CD14-positive monocyte (primary cell): ENCODE data around the gene KRTAP5-5. TPM values are rescaled to one million over a fixed set of nuclear protein-coding genes. Genes with fewer than 3 reads are reported as not detected.

Experiments
- DNase-seq, 3 donors: peaks; one replicate each; pipeline ENCODE4 v3.0.0-alpha.2; 2011 to 2022
- H2AFZ ChIP-seq: 2 replicates; pipeline ENCODE4 v1.6.0; 2012; ENCODE audit warnings: mild to moderate bottlenecking, low read depth, low read length, inconsistent platforms; ENCODE audit not compliant: insufficient read depth, poor library complexity, severe bottlenecking
- H3K27ac ChIP-seq, 2 donors: 1 replicate in 1 of 2; 2 replicates in 1 of 2; pipeline ENCODE4 v1.5.1; 2012 to 2013; ENCODE audit warnings: low read length in 2 of 2, control low read depth in 1 of 2, inconsistent platforms in 1 of 2, low read depth in 1 of 2, mild to moderate bottlenecking in 1 of 2
- H3K27me3 ChIP-seq, 2 donors: one replicate each; pipeline versions ENCODE4 v1.6.0 to v1.6.1; 2011 to 2013; ENCODE audit warnings: low read length in 2 of 2; ENCODE audit not compliant: control insufficient read depth in 2 of 2, insufficient read depth in 2 of 2
- H3K36me3 ChIP-seq, 2 donors: replicated peaks in 1 of 2; 1 replicate in 1 of 2; 2 replicates in 1 of 2; pipeline versions ENCODE4 v1.5.1 to v1.6.1; 2012 to 2013; ENCODE audit warnings: low read length in 2 of 2, control low read depth in 1 of 2, inconsistent platforms in 1 of 2, mild to moderate bottlenecking in 1 of 2; ENCODE audit not compliant: insufficient read depth in 2 of 2, control insufficient read depth in 1 of 2
- H3K4me1 ChIP-seq, 2 donors: 1 replicate in 1 of 2; 2 replicates in 1 of 2; pipeline versions ENCODE4 v1.5.1 to v1.6.1; 2012 to 2013; ENCODE audit warnings: low read length in 2 of 2, control low read depth in 1 of 2, inconsistent platforms in 1 of 2, mild to moderate bottlenecking in 1 of 2, moderate library complexity in 1 of 2; ENCODE audit not compliant: insufficient read depth in 2 of 2, control insufficient read depth in 1 of 2
- H3K4me2 ChIP-seq: replicated peaks from 2 replicates; pipeline ENCODE3; 2012; ENCODE audit warnings: low read length, moderate library complexity, mild to moderate bottlenecking; ENCODE audit not compliant: poor library complexity, severe bottlenecking; ENCODE audit errors: extremely low read depth
- H3K4me3 ChIP-seq, 3 experiments: fragments of 200-600 bp in 1 of 3; sonication (generic) in 1 of 3; replicated peaks in 1 of 3; 1 replicate in 2 of 3; 2 replicates in 1 of 3; pipeline ENCODE4 v1.5.1; 2011 to 2013; ENCODE audit warnings: low read length in 3 of 3, mild to moderate bottlenecking in 3 of 3, control low read depth in 2 of 3, low read depth in 2 of 3, inconsistent platforms in 1 of 3, moderate library complexity in 1 of 3
- H3K79me2 ChIP-seq: 2 replicates; pipeline ENCODE4 v1.6.0; 2012; ENCODE audit warnings: mild to moderate bottlenecking, control low read depth, inconsistent platforms, low read length, moderate library complexity; ENCODE audit not compliant: insufficient read depth
- H3K9ac ChIP-seq: 2 replicates; pipeline ENCODE4 v1.6.0; 2017; ENCODE audit warnings: low read length, mild to moderate bottlenecking; ENCODE audit not compliant: insufficient read depth, poor library complexity, severe bottlenecking
- H3K9me3 ChIP-seq, 2 donors: replicated peaks in 1 of 2; 1 replicate in 1 of 2; 2 replicates in 1 of 2; pipeline versions ENCODE4 v1.5.1 to v1.6.1; 2012 to 2013; ENCODE audit warnings: low read length in 2 of 2, control low read depth in 1 of 2; ENCODE audit not compliant: control insufficient read depth in 1 of 2, insufficient read depth in 1 of 2
- H4K20me1 ChIP-seq: 2 replicates; pipeline ENCODE4 v1.6.0; 2012; ENCODE audit warnings: mild to moderate bottlenecking, low read length, control low read depth, moderate library complexity; ENCODE audit not compliant: insufficient read depth
- H3K27ac Mint-ChIP-seq, 7 donors: one replicate each; pipeline ENCODE4 v1.8.0; 2020; ENCODE audit warnings: mild to moderate bottlenecking in 7 of 7, mixed read lengths in 7 of 7, moderate library complexity in 6 of 7, inconsistent platforms in 2 of 7
- H3K27me3 Mint-ChIP-seq, 3 donors: one replicate each; pipeline ENCODE4 v1.8.0; 2021 to 2022; ENCODE audit warnings: low read depth in 3 of 3, mild to moderate bottlenecking in 3 of 3, mixed read lengths in 3 of 3, moderate library complexity in 3 of 3, inconsistent platforms in 1 of 3
- H3K36me3 Mint-ChIP-seq, 2 donors: one replicate each; pipeline ENCODE4 v1.8.0; 2020; ENCODE audit warnings: mixed read lengths in 2 of 2, inconsistent platforms in 1 of 2, mild to moderate bottlenecking in 1 of 2
- H3K4me1 Mint-ChIP-seq: one replicate; pipeline ENCODE4 v1.8.0; 2020; ENCODE audit warnings: mild to moderate bottlenecking, mixed read lengths
- H3K4me3 Mint-ChIP-seq, 2 donors: one replicate each; pipeline ENCODE4 v1.8.0; 2020; ENCODE audit warnings: mild to moderate bottlenecking in 2 of 2, mixed read lengths in 2 of 2, moderate library complexity in 1 of 2
- H3K9me3 Mint-ChIP-seq, 7 donors: one replicate each; pipeline ENCODE4 v1.8.0; 2020 to 2022; ENCODE audit warnings: mixed read lengths in 7 of 7, mild to moderate bottlenecking in 6 of 7, moderate library complexity in 6 of 7, inconsistent platforms in 2 of 7
- CTCF ChIP-seq: fragments of 200-600 bp; IDR thresholded peaks from one replicate; pipeline ENCODE4 v1.8.0; 2022; ENCODE audit warnings: antibody characterized with exemption, mild to moderate bottlenecking
- WGBS: methylation state at CpG from one replicate; pipeline ENCODE4 v1.1.5; 2013; ENCODE audit warnings: missing lambda C conversion rate; ENCODE audit not compliant: insufficient coverage; 5-methylcytosine and 5-hydroxymethylcytosine counted together
- intact Hi-C, 2 donors: fragments of 100-400 bp; cut with micrococcal nuclease; formaldehyde crosslinking; loops; one replicate each; pipeline versions ENCODE4 v1.15.0 to v1.15.1; 2023
- polyA plus RNA-seq, 3 donors: library from polyadenylated mRNA; depleted of rRNA in 1 of 3; unstranded in 2 of 3; stranded (reverse) in 1 of 3; fragments of 300-500 nt in 2 of 3; fragments of >200 nt in 1 of 3; fragmentation: Illumina TruSeq in 2 of 3; gene quantifications; 1 replicate in 2 of 3; 2 replicates in 1 of 3; pipeline ENCODE4 v1.2.3, GENCODE V29; 2012 to 2021

Gene KRTAP5-5
- polyA plus RNA-seq, 3 donors = not detected

- no peak overlapping the region for H3K9ac ChIP-seq
- H3K79me2 ChIP-seq = no peaks in the 10 kb centered on the region
- H3K9me3 Mint-ChIP-seq = no peaks in the 10 kb centered on the region
- no peaks in the 10 kb centered on the region for H4K20me1 ChIP-seq
- H3K4me1 ChIP-seq = no peaks in the 10 kb centered on the region
- peaks cover 14 to 36% (median 14%) of the 10 kb centered on the region in 3 donors for H3K27me3 Mint-ChIP-seq
- peaks cover 3% of the 10 kb centered on the region for H3K4me1 Mint-ChIP-seq
- no peak overlapping the region for H2AFZ ChIP-seq
- no peak overlapping the region for H3K27ac Mint-ChIP-seq
- peaks cover 0 to 18% of the 10 kb centered on the region in 2 donors for H3K27me3 ChIP-seq
- no peaks in the 10 kb centered on the region for H3K36me3 ChIP-seq
- WGBS = 55% methylated on average over 20 of the region's 20 CpGs
- intact Hi-C loops = loop anchor here (2.0 to 5.0 kb wide), 3 partner anchors 40 to 505 kb away; no protein-coding TSS in a partner anchor
- no peaks in the 10 kb centered on the region for H3K36me3 Mint-ChIP-seq
- H3K9me3 ChIP-seq = no peaks in the 10 kb centered on the region
- no peak overlapping the region for H3K4me2 ChIP-seq
- no peak for TF ChIP-seq CTCF
- peak overlapping the region in 1 of 2 donors; percentile 7 for H3K4me3 Mint-ChIP-seq
- no peak overlapping the region for H3K4me3 ChIP-seq
- no peak overlapping the region for H3K27ac ChIP-seq
- DNase-seq = no peak
Observed at GRCh38 chr11:1652442-1652770, 22.8 kb downstream of the KRTAP5-5 start.

GRCh38 chr11:1652771-1653540 lies 23.4 kb downstream of the KRTAP5-5 start:
- no peak overlapping the region for H3K27ac ChIP-seq
- no peaks in the 10 kb centered on the region for H3K4me1 ChIP-seq
- TF ChIP-seq CTCF = peak; percentile 98

More at GRCh38 chr11:1652771-1653540, 23.4 kb downstream of the KRTAP5-5 start:
- WGBS = 39% methylated on average over 33 of the region's 34 CpGs
- peaks cover 0 to 18% of the 10 kb centered on the region in 2 donors for H3K27me3 ChIP-seq
- no peak overlapping the region for H3K27ac Mint-ChIP-seq
- no peak overlapping the region for H3K9ac ChIP-seq
- no peaks in the 10 kb centered on the region for H3K9me3 ChIP-seq
- H3K4me3 ChIP-seq = no peak overlapping the region
- no peaks in the 10 kb centered on the region for H3K9me3 Mint-ChIP-seq
- peak overlapping the region in 1 of 2 donors; percentile 51 for H3K4me3 Mint-ChIP-seq
- H3K4me1 Mint-ChIP-seq = peaks cover 3% of the 10 kb centered on the region
- H3K4me2 ChIP-seq = no peak overlapping the region
- H3K27me3 Mint-ChIP-seq = peaks cover 15 to 40% (median 19%) of the 10 kb centered on the region in 3 donors
- H3K36me3 ChIP-seq = no peaks in the 10 kb centered on the region
- H3K79me2 ChIP-seq = no peaks in the 10 kb centered on the region
- peak; percentile 51 to 61 (median 56) for DNase-seq
- no peaks in the 10 kb centered on the region for H3K36me3 Mint-ChIP-seq
- intact Hi-C loops = loop anchor here (2.0 to 5.0 kb wide), 3 partner anchors 39 to 504 kb away; no protein-coding TSS in a partner anchor
- no peaks in the 10 kb centered on the region for H4K20me1 ChIP-seq
- H2AFZ ChIP-seq = no peak overlapping the region
